Astrocyte of the spinal cord (primary cell): ENCODE results near the gene SZT2.

Experiments used
- DNase-seq: peaks from one replicate; pipeline ENCODE4 v3.0.0; 2011; ENCODE audit warnings: low read depth, low spot score
- H3K4me3 ChIP-seq: 2 replicates; pipeline ENCODE4 v1.5.1; 2011; ENCODE audit warnings: low read depth, mild to moderate bottlenecking, low read length, moderate library complexity
- CTCF ChIP-seq: IDR thresholded peaks from 2 replicates; pipeline ENCODE4 v1.5.1; 2012; ENCODE audit warnings: low read depth, mild to moderate bottlenecking, low read length, inconsistent platforms
- in situ Hi-C: cut with HindIII; loops from 2 replicates; pipeline ENCODE4 v1.10.0; 2017; ENCODE audit warnings: low sequenced_read_pairs

SZT2 gene

GRCh38 chr1:43360616-43361015 lies 29.1 kb upstream of the SZT2 start:
- peak overlapping the region; percentile 52 for H3K4me3 ChIP-seq
- TF ChIP-seq CTCF = no peak
- in situ Hi-C loops = no loop called here
- no peak for DNase-seq

GRCh38 chr1:43363283-43363934 lies 26.3 kb upstream of the SZT2 start:
- TF ChIP-seq CTCF = no peak
- in situ Hi-C loops = no loop called here
- no peak overlapping the region for H3K4me3 ChIP-seq
- no peak for DNase-seq

- in situ Hi-C loops = no loop called here
- DNase-seq = no peak
- TF ChIP-seq CTCF = no peak
- H3K4me3 ChIP-seq = no peak overlapping the region
Measured at GRCh38 chr1:43363935-43364525, 25.7 kb upstream of the SZT2 start.

GRCh38 chr1:43365678-43366077 lies 24.0 kb upstream of the SZT2 start:
- H3K4me3 ChIP-seq = no peak overlapping the region
- no peak for DNase-seq
- in situ Hi-C loops = no loop called here
- TF ChIP-seq CTCF = no peak

GRCh38 chr1:43366179-43366578 lies 23.5 kb upstream of the SZT2 start:
- in situ Hi-C loops = no loop called here
- TF ChIP-seq CTCF = no peak
- no peak for DNase-seq
- H3K4me3 ChIP-seq = peak overlapping the region; percentile 81

- TF ChIP-seq CTCF = no peak
- no peak for DNase-seq
- in situ Hi-C loops = no loop called here
Measured at GRCh38 chr1:43366601-43367025, 23.1 kb upstream of the SZT2 start.

More at GRCh38 chr1:43366601-43367025, 23.1 kb upstream of the SZT2 start:
- H3K4me3 ChIP-seq = peak overlapping the region; percentile 81
